HCT116 (cell line): ENCODE data around the gene RYR2.

Experiments
- CEBPB ChIP-seq: IDR thresholded peaks from 2 replicates; pipeline ENCODE4 v1.6.1; 2012; ENCODE audit warnings: low read depth
- EZH2 ChIP-seq: fragments of 200-600 bp; sonication (generic); IDR thresholded peaks from 2 replicates; pipeline ENCODE4 v1.6.1; 2017; ENCODE audit warnings: antibody characterized with exemption, mixed run types
- EZH2phosphoT487 ChIP-seq: fragments of 200-600 bp; IDR thresholded peaks from 2 replicates; pipeline ENCODE4 v1.6.1; 2018; ENCODE audit warnings: antibody characterized with exemption, borderline replicate concordance
- FOSL1 ChIP-seq: IDR thresholded peaks from 2 replicates; pipeline ENCODE4 v1.6.1; 2012; ENCODE audit warnings: low read depth
- JUND ChIP-seq: IDR thresholded peaks from 2 replicates; pipeline ENCODE4 v1.6.1; 2012
- MAX ChIP-seq: IDR thresholded peaks from 2 replicates; pipeline ENCODE4 v1.6.1; 2012
- POLR2A ChIP-seq: IDR thresholded peaks from 2 replicates; pipeline ENCODE4 v1.7.0; 2011; ENCODE audit warnings: borderline replicate concordance; ENCODE audit not compliant: insufficient read depth, insufficient read length; ENCODE audit errors: extremely low read depth
- RAD21 ChIP-seq: IDR thresholded peaks from 2 replicates; pipeline ENCODE4 v1.6.1; 2012; ENCODE audit warnings: low read depth, mild to moderate bottlenecking
- TCF7L2 ChIP-seq: IDR thresholded peaks from 2 replicates; pipeline ENCODE4 v1.7.0; 2011; ENCODE audit warnings: borderline replicate concordance, inconsistent platforms; ENCODE audit not compliant: insufficient read depth, insufficient read length; ENCODE audit errors: extremely low read depth
- TF ChIP-seq, protein P1 (sequence below), 3 experiments: fragments of 200-600 bp in 1 of 3; sonication (generic) in 1 of 3; IDR thresholded peaks in 2 of 3; conservative IDR thresholded peaks in 1 of 3; 2 replicates each; pipeline ENCODE4 v1.5.1; 2012 to 2017; ENCODE audit warnings: low read depth in 2 of 3, low read length in 2 of 3, antibody characterized with exemption in 1 of 3, borderline replicate concordance in 1 of 3, control low read depth in 1 of 3, mild to moderate bottlenecking in 1 of 3, mixed read lengths in 1 of 3, mixed run types in 1 of 3, moderate library complexity in 1 of 3; ENCODE audit not compliant: insufficient read depth in 1 of 3
- TF ChIP-seq, protein P2 (sequence below): IDR thresholded peaks from 2 replicates; pipeline ENCODE4 v1.6.1; 2011; ENCODE audit warnings: mild to moderate bottlenecking, low read length, moderate library complexity; ENCODE audit not compliant: insufficient replicate concordance; ENCODE audit errors: extremely low read depth

- TF ChIP-seq CEBPB = no peak
- TF ChIP-seq, protein P1, sequence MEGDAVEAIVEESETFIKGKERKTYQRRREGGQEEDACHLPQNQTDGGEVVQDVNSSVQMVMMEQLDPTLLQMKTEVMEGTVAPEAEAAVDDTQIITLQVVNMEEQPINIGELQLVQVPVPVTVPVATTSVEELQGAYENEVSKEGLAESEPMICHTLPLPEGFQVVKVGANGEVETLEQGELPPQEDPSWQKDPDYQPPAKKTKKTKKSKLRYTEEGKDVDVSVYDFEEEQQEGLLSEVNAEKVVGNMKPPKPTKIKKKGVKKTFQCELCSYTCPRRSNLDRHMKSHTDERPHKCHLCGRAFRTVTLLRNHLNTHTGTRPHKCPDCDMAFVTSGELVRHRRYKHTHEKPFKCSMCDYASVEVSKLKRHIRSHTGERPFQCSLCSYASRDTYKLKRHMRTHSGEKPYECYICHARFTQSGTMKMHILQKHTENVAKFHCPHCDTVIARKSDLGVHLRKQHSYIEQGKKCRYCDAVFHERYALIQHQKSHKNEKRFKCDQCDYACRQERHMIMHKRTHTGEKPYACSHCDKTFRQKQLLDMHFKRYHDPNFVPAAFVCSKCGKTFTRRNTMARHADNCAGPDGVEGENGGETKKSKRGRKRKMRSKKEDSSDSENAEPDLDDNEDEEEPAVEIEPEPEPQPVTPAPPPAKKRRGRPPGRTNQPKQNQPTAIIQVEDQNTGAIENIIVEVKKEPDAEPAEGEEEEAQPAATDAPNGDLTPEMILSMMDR (IDR thresholded peaks at IDR 0.05 in 2 of 3, conservative IDR thresholded peaks at IDR 0.05 in 1 of 3; ENCODE audit: borderline replicate concordance in 1 of 3, insufficient read depth in 1 of 3, low read depth in 2 of 3, low read length in 2 of 3) = no peak
- TF ChIP-seq, protein P2, sequence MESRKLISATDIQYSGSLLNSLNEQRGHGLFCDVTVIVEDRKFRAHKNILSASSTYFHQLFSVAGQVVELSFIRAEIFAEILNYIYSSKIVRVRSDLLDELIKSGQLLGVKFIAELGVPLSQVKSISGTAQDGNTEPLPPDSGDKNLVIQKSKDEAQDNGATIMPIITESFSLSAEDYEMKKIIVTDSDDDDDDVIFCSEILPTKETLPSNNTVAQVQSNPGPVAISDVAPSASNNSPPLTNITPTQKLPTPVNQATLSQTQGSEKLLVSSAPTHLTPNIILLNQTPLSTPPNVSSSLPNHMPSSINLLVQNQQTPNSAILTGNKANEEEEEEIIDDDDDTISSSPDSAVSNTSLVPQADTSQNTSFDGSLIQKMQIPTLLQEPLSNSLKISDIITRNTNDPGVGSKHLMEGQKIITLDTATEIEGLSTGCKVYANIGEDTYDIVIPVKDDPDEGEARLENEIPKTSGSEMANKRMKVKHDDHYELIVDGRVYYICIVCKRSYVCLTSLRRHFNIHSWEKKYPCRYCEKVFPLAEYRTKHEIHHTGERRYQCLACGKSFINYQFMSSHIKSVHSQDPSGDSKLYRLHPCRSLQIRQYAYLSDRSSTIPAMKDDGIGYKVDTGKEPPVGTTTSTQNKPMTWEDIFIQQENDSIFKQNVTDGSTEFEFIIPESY = no peak
- no peak for TF ChIP-seq EZH2
- TF ChIP-seq JUND = no peak
- no peak for TF ChIP-seq MAX
- TF ChIP-seq POLR2A = no peak
- no peak for TF ChIP-seq TCF7L2
- TF ChIP-seq EZH2phosphoT487 = no peak
- no peak for TF ChIP-seq RAD21
- TF ChIP-seq FOSL1 = no peak
These were observed 197.3 kb downstream of the RYR2 start for GRCh38 chr1:237239248-237239647.
